SH-SY5Y (cell line): ENCODE data around the gene S100A9.

Experiments used
- GATA2 ChIP-seq: IDR thresholded peaks from 2 replicates; pipeline ENCODE4 v1.6.1; 2011; ENCODE audit warnings: mild to moderate bottlenecking, low read depth, low read length
- GATA3 ChIP-seq: IDR thresholded peaks from 2 replicates; pipeline ENCODE4 v1.6.1; 2011; ENCODE audit warnings: low read depth, mild to moderate bottlenecking, low read length, moderate library complexity

DNA sequence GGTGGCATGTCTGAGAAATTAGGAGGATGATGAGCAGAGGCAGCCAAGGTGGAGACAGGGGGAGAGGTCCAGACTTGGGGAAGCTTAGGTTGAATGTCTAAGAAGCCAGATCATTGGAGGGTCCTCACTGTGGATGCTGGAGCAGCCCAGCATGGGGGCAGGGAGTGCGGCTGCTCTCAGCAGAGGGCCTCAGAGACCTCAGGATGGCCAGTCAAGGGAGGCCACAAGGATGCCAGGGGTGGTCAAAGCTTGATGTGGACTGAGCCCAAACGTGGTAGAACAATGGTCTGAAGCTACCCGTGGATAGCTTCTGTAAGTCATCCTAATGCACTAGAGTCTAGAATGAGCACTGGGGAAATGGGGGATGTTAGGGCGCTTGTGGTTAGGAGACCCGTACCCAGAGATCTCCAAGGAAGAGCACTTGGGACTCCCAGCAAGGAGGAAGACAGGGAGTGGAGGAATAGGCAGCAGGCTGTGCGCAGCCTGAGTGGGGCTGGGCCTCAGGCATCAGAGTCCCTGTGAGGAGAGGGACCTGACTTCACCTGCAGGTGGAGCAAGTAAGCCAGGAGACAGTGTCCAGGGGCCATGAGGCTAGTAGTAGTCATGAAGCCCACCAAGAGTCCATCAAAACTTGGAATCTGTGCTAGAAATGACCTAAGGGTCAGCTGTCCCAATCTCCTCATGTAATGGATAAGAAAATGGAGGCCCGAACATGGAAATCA, 4.3 kb upstream of the S100A9 start:
- TF ChIP-seq GATA3 (no peak), GATA2 (no peak)
